ENCODE measurements around the gene MGAT4B. TPM values are rescaled to one million over a fixed set of nuclear protein-coding genes. Genes with fewer than 3 reads are reported as not detected.
A peak's percentile ranks its signal among the peaks of the same experiment; 100 is the strongest.

The MGAT4B gene
- total RNA-seq, 2 donors from 2014 or later = 82.7 to 142 TPM

DNA sequence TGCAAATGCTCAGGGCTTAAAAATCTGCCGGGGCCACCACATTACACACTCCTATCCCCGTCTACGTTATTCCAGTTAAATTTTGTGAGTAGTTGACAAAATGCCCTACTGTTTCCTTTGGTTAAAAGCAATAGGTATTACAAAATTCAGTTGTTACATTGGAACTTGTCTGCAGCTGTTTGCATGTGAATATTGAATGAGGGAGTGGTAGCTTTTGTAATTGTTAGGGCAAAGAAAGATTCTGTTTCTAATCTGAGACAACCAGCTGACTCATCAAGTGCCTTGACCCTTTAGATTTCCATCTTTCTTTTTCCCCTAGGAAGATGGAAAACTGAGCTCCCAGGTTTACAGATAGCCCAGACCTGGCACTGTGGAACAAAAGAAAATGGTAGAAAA is 43.9 kb downstream of the MGAT4B start:
- Histone ChIP-seq H3K4me3 (no peak overlapping the region), H3K9me3 (no peaks in the 10 kb centered on the region), H3K27me3 (replicated peaks; ENCODE audit: insufficient read depth) (no peaks in the 10 kb centered on the region), H3K27ac (no peak overlapping the region), H3K4me1 (replicated peaks) (peaks cover 6% of the 10 kb centered on the region), H3K36me3 (peaks cover 0 to 6% of the 10 kb centered on the region in 2 donors)
- 13% methylated on average over 3 of the region's 3 CpGs for WGBS
- DNase-seq (ENCODE audit: low spot score) = no peak
- intact Hi-C loops (cut with DNase I) = loop anchor here (5.0 kb wide), 1 partner anchor 35 kb away; no protein-coding TSS in a partner anchor
- TF ChIP-seq POLR2AphosphoS5 (IDR thresholded peaks at IDR 0.05) (no peak), POLR2A (IDR thresholded peaks at IDR 0.05) (no peak)
- TF ChIP-seq, protein P1, sequence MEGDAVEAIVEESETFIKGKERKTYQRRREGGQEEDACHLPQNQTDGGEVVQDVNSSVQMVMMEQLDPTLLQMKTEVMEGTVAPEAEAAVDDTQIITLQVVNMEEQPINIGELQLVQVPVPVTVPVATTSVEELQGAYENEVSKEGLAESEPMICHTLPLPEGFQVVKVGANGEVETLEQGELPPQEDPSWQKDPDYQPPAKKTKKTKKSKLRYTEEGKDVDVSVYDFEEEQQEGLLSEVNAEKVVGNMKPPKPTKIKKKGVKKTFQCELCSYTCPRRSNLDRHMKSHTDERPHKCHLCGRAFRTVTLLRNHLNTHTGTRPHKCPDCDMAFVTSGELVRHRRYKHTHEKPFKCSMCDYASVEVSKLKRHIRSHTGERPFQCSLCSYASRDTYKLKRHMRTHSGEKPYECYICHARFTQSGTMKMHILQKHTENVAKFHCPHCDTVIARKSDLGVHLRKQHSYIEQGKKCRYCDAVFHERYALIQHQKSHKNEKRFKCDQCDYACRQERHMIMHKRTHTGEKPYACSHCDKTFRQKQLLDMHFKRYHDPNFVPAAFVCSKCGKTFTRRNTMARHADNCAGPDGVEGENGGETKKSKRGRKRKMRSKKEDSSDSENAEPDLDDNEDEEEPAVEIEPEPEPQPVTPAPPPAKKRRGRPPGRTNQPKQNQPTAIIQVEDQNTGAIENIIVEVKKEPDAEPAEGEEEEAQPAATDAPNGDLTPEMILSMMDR (IDR thresholded peaks at IDR 0.05) = no peak

DNA sequence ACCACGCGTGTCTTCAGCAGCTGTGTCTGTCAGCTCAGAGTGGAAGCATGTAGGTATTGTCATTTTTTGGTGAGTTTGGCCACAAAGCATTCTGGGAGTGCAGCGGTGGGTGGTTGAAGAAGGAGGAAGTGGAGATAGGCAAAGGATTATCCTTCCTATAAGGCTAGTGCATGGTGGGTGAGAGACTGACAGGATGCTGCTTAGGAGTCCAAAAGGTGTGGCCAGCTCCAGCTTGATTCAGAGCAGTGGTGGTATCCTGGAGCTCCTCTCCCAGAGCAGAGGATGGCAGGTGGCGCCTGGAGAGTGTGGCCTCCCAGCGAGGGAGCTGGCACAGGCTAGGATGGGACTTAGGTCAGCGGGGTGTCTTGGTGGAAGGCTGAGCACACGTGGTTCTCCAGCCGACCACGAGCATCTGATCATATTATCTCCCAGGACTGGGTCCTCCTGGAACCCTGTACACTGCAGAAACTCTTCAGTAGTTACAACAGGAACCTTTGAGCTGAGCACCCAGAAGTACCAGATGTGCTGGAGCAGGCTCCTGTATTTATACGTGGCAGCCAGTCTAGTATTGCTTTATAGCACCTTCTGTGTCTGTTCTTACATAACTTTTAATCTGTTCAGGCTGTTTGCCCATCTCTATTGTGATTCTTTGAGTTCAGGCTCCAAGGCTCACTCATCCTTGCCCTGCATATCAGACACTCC is 44.4 kb downstream of the MGAT4B start:
- no peak for TF ChIP-seq POLR2AphosphoS5 (IDR thresholded peaks at IDR 0.05)
- TF ChIP-seq, protein P1 (IDR thresholded peaks at IDR 0.05) = no peak
- TF ChIP-seq POLR2A (IDR thresholded peaks at IDR 0.05) = no peak
- Histone ChIP-seq H3K4me3 (no peak overlapping the region), H3K9me3 (no peaks in the 10 kb centered on the region), H3K27ac (no peak overlapping the region), H3K4me1 (replicated peaks) (peaks cover 6% of the 10 kb centered on the region), H3K27me3 (replicated peaks; ENCODE audit: insufficient read depth) (no peaks in the 10 kb centered on the region), H3K36me3 (peaks cover 0 to 6% of the 10 kb centered on the region in 2 donors)
- DNase-seq (ENCODE audit: low spot score) = peak; percentile 14
- WGBS = 39% methylated on average over 10 of the region's 10 CpGs
- intact Hi-C loops (cut with DNase I) = loop anchor here (5.0 kb wide), 1 partner anchor 35 kb away; no protein-coding TSS in a partner anchor

DNA sequence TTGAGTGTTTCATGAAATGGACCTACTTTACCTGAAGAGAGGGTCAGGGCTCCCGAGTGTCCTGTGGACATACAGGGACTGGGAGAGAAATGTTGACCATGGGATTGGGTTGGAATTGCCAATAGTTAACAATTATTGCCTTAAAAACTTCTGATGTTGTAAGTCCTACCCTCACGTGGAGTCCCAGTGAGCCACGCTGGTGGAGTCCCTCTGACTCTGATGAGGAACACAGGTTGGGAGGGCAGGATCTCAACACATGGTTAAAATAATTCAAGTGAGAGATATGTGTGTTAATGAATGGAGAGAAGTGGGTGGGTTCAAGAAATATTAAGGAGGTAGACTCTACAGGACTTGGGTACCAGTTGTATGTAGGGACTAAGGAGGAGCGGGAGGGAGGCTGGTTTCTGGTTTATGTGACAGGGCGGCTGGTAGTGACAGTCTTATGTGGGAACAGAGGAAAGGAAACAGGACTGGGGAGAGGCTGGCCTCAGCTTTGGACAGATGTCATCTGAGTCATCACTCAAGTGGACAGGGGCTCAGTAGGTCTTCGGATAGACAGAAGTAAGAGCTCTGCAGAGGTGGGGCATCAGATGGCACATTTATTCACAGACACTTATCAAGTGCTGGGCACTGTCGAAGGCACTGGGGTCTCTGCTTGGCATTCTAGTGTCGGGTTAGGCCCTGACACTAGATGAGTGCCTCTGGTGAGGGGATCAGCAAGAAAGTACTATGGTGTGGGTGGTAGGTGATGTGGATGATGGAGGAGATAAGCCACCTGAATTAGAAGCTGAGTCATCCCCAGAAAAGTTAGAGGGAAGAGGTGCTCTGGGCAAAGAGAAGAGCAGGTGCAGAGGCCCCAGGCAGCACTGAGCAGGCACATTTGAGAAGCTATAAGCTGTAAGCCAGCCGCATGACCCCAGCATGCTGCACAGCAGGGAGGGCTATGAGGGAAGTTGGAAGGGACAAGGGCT is 46.8 kb downstream of the MGAT4B start:
- TF ChIP-seq POLR2AphosphoS5 (IDR thresholded peaks at IDR 0.05) = no peak
- no peak for TF ChIP-seq POLR2A (IDR thresholded peaks at IDR 0.05)
- TF ChIP-seq, protein P1 (IDR thresholded peaks at IDR 0.05) = no peak
- intact Hi-C loops (cut with DNase I) = loop anchor here (5.0 kb wide), 1 partner anchor 37 kb away; no protein-coding TSS in a partner anchor
- Histone ChIP-seq H3K27me3 (replicated peaks; ENCODE audit: insufficient read depth) (no peaks in the 10 kb centered on the region), H3K4me3 (no peak overlapping the region), H3K36me3 (no peaks in the 10 kb centered on the region), H3K9me3 (no peaks in the 10 kb centered on the region), H3K4me1 (replicated peaks) (peaks cover 11% of the 10 kb centered on the region), H3K27ac (no peak overlapping the region)
- WGBS = 90% methylated on average over 9 of the region's 9 CpGs
- DNase-seq (ENCODE audit: low spot score) = no peak

DNA sequence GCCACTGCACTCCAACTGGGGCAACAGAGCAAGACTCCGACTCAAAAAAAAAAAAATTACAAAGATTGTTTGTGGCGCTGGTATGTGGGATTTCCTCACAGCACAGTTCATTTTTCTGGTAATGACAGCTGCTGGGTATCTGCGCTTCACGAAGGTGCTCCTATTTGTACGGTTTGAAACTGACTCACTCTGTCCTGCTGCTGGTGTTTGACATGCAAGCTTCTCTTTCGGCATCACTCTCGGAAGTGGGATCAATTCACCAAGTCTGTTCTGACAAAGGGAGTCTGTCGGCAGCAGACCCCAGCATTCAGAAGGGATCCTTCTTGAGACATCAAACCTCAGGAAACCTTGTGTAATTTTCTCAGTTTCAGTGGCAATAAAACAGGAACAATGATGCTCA is 47.7 kb downstream of the MGAT4B start:
- no peak for DNase-seq (ENCODE audit: low spot score)
- Histone ChIP-seq H3K27ac (no peak overlapping the region), H3K4me1 (replicated peaks) (peaks cover 12% of the 10 kb centered on the region), H3K4me3 (no peak overlapping the region), H3K9me3 (no peaks in the 10 kb centered on the region), H3K36me3 (no peaks in the 10 kb centered on the region), H3K27me3 (replicated peaks; ENCODE audit: insufficient read depth) (no peaks in the 10 kb centered on the region)
- 84% methylated on average over 8 of the region's 8 CpGs for WGBS
- intact Hi-C loops (cut with DNase I) = no loop called here
- TF ChIP-seq POLR2AphosphoS5 (IDR thresholded peaks at IDR 0.05) (no peak), POLR2A (IDR thresholded peaks at IDR 0.05) (no peak)
- TF ChIP-seq, protein P1 (IDR thresholded peaks at IDR 0.05) = no peak
